A549 (cell line): ENCODE results near the gene MAP1LC3A.

Experiments used
- CTCF ChIP-seq: fragments of >200 bp; sonication (Bioruptor Twin); formaldehyde crosslinking; IDR thresholded peaks from 3 replicates; pipeline ENCODE4 v1.5.1; 2016
- NFE2L2 ChIP-seq: fragments of 150-350 bp; conservative IDR thresholded peaks from 2 replicates; pipeline ENCODE4 v1.6.1; 2014; ENCODE audit warnings: low read length
- TF ChIP-seq, protein P1 (sequence below): IDR thresholded peaks from 2 replicates; pipeline ENCODE4 v1.6.1; 2012

- TF ChIP-seq CTCF (no peak), NFE2L2 (no peak)
- TF ChIP-seq, protein P1, sequence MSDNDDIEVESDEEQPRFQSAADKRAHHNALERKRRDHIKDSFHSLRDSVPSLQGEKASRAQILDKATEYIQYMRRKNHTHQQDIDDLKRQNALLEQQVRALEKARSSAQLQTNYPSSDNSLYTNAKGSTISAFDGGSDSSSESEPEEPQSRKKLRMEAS, result no peak
Observed at GRCh38 chr20:34557936-34558319, 590 bp upstream of the MAP1LC3A start.
